Measurements from ENCODE around the gene TVP23A.
A peak's percentile ranks its signal among the peaks of the same experiment; 100 is the strongest.
"Not testable (repeated sequence)": the region's sequence is repeated elsewhere in the genome, so short reads cannot be mapped to it uniquely, and the experiment has no call there.

Gene TVP23A

DNA sequence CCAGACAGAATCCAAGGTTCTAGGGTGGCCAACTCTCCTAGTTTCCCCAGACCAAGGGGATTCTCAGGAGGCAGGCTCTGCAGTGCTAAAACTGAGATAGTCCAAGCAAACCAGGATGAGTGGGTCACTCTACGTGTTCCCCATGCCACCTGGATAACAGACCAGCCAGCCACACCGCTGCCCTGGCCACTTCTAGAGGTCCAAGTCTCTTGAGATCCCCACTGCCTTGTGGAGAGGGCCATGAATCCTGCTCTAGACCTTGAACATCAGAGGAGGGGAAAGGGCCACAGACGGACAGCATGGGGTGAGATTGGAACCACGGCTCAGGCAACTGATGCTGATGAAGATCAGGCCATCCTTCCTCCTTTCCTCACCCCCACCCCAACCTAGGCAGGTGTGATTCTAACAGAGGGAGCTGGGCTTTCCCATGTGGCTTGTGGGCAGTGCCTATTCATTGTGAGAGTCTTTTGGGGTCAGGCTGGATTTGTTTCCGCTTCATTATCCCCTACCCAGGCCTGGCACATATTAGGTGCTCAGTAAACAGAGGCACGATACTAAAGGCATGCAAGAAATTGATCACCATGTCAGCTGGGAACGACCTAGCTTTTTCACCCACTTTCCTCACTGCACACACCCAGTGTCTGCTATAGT, 16.8 kb upstream of the TVP23A start:
- peak; percentile 26 to 31 for DNase-seq (ENCODE audit: low read depth in 2 of 2)

GRCh38 chr16:10834766-10835165, 16.2 kb upstream of the TVP23A start:
- DNase-seq (ENCODE audit: low read depth in 2 of 2) = no peak

GRCh38 chr16:10834130-10834529, 15.5 kb upstream of the TVP23A start:
- DNase-seq (ENCODE audit: low read depth in 2 of 2) = no peak

GRCh38 chr16:10833271-10833670, 14.7 kb upstream of the TVP23A start:
- no peak for DNase-seq (ENCODE audit: low read depth in 2 of 2)

DNA sequence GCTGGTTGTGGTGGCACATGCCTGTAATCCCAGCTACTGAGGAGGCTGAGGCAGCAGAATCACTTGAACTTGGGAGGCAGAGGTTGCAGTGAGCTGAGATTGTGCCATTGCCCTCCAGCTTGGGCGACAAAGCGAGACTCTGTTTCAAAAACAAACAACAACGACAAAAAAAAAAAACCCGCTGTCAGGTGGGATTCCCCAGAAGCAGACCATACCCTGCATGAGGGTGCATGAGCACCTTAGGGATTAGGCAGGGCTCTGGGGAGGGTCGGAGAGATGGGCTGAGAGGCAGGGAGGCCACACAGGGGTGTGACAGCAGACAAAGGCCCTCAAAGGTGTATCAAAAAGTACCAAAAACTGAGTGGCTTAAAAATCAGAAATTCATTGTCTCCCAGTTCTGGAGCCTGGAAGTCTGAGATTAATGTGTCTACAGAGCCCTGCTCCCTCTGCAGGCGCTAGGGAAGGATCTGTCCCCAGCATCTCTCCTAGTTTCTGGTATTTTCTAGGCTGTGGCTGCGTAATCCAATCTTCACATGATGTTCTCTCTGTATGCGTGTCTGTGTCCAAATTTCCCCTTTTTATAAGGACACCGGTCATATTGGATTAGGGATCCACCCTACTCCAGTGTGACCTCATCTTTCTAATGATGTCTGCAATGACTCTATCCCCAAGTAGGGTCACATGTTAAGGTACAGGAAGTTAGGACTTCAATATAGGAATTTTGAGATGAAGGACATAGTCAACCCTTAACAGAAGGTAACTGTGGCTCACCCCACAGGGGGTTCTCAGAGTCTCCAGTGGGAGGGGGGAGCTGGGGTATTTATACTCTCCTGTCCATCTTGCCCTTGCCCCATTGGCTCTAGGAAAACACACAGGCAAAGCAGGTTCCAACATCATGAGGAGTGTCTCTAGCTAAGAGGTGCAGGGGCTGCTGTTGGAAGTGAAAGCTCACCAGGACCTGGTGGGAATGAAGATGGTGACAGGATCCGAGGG, 13.6 kb upstream of the TVP23A start:
- DNase-seq (ENCODE audit: low read depth in 2 of 2) = no peak

- DNase-seq (ENCODE audit: low read depth in 2 of 2) = not testable (repeated sequence)
These were observed 11.6 kb upstream of the TVP23A start for GRCh38 chr16:10830240-10830639.

DNA sequence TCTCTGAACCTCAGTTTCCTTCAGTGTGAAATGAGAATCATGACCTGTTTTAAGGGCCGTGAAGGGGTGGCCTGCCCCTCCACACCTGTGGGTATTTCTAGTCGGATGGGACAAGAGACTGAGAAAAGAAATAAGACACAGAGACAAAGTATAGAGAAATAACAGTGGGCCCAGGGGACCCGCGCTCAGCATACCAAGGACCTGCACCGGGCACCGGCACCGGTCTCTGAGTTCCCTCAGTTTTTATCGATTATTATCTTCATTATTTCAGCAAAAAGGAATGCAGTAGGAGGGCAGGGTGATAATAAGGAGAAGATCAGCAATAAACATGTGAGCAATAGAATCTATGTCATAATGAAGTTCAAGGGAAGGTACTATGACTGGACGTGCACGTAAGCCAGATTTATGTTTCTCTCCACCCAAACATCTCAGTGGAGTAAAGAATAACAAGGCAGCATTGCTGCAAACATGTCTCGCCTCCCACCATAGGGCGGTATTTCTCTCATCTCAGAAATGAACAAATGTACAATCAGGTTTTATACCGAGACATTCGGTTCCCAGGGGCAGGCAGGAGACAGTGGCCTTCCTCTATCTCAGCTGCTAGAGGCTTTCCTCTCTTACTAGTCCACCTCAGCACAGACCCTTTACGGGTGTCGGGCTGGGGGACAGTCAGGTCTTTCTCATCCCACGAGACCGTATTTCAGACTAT, 10.9 kb upstream of the TVP23A start:
- DNase-seq (ENCODE audit: low read depth in 2 of 2) = not testable (repeated sequence)

DNA sequence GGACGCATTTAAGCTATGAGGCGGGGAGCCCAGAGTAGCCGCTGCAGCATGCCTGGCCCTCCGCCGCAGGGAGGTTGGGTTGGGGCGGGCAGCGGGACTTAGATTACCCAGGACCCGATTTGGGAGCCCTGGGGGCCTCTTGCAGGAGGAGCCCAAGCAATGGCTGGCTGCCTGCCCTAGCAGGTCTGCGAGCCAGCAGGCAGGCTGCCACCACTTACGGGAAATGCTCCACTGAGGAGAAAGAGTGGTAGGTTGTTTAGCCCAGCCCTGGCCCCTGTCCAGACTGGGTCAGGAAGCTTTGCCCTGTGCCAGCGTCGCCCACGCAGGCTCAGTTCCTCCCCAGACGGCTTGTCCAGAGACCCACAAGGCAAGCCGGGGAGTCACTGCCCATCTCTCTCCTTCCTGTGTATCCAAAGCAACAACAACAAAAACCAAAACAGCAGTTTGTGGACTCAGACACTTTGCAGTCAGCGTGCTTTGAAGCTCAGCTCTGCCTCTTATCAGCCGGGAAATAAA, 10.3 kb upstream of the TVP23A start:
- DNase-seq (ENCODE audit: low read depth in 2 of 2) = no peak

GRCh38 chr16:10827691-10828341, 9.2 kb upstream of the TVP23A start:
- no peak for DNase-seq (ENCODE audit: low read depth in 2 of 2)

DNA sequence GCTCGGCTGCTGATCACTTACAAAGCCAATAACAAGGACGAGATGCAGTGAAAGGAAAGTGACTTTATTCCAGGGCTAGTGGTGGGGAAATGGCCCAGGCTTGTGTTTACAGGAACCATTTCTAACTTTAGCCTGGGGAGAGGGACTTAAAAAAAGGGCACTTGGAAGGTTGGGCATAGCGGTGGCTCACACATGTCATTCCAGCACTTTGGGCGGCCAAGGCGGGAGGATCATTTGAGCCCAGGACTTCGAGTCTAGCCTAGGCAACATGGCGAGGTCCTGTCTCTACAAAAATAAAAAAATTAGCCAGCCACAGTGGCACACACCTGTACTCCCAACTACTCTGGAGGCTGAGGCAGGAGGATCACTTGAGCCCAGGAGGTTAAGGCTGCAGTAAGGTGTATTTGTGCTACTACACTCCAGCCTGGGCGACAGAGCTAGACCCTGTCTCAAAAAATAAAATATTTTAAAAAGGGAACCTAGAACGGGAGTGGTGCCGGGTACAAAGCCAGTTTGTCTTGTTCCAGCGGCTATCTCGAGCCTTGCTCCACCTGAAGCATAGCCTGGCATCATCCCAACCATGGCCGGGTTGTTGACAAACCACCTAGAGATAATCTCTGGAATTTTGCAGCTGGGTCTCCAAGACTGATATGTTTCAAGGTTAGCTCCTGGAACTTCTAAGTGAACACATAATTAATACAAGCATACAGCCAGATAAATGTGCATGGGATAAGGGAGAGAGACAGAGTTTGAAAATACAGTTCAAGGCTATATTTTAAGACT, 5.7 kb upstream of the TVP23A start:
- no peak for DNase-seq (ENCODE audit: low read depth in 2 of 2)

DNA sequence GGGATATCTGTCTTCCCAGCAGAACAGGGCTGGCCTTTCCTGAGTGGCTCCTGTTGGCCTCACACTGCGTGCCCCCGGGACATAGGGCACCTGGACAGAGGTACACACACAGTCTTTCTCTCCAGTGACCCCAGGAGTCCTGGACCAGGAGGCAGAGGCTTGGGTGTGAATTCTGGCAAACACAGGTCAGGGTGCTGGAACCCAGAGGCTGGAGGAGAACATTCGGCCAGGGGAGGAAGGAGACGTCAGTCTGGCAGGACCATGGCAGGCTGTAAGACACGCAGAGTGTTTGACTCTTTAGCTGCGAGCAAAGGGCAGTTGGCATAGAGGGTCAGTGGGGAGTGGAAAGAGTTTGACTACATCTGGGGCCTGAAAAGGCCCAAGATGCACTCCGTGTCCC, 4.1 kb upstream of the TVP23A start:
- no peak for DNase-seq (ENCODE audit: low read depth in 2 of 2)

- DNase-seq (ENCODE audit: low read depth in 2 of 2) = no peak
These were observed 2.0 kb upstream of the TVP23A start for GRCh38 chr16:10820546-10820945.

DNA sequence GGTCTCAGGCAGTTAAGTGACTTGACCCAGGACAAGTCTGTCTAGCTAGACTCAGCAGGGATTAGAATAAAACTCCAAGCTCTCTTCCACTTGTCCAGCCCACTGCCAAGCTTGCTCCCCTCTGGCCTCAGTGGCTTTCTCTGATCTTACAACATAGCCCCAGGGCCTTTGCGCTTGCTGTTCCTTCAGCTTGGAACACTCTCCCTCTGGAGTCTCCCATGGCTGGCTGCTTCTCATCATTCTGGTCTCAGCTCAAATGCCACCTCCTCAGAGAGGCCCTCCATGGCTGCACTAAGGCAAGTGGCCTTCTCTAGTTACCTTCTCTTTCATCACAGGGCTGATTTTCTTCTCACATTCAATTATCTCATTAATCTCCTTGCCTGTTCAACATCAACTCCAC, 1.1 kb downstream of the TVP23A start:
- DNase-seq (ENCODE audit: low read depth in 2 of 2) = no peak

- no peak for DNase-seq (ENCODE audit: low read depth in 2 of 2)
These were observed 5.5 kb downstream of the TVP23A start for GRCh38 chr16:10813099-10813455.

- no peak for DNase-seq (ENCODE audit: low read depth in 2 of 2)
These were observed 6.1 kb downstream of the TVP23A start for GRCh38 chr16:10812312-10813098.

GRCh38 chr16:10809706-10810105, 8.9 kb downstream of the TVP23A start:
- no peak for DNase-seq (ENCODE audit: low read depth in 2 of 2)

DNA sequence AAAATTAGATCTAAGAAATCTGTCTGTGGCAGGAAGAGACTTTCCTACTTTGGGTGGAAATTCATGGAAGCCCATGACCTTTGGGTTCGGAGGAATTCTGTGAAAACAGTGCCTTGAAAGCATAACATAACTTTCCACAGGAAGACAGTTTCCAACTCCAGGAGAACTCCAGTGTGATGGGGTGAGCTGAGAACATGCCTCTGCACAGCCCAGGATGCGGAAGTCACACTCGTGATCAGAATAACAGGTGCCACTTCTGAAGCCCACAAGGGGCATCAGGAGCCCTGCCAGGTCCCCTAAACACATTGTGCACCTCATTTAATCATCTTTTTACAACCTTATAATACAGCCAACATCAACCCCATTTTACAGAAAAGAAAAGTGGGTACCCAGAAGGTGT, 9.7 kb downstream of the TVP23A start:
- no peak for DNase-seq (ENCODE audit: low read depth in 2 of 2)

DNA sequence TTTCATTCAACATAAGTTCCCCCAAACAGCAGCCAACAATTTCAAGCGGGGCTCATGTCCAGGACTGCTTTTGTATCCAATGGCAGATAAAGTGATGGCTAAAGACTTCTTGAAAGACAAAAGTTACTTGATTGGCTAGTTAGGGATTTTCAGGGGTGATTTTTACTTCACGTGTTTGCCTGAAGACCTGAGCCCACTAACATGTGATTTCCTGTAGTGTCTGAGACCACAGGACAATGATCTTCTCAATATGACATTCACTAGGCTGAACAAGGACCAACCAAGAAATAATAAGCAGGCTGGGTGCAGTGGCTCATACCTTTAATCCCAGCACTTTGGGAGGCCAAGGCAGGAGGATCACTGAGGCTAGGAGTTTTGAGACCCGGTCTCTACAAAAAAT, 10.4 kb downstream of the TVP23A start:
- DNase-seq (ENCODE audit: low read depth in 2 of 2) = no peak

DNA sequence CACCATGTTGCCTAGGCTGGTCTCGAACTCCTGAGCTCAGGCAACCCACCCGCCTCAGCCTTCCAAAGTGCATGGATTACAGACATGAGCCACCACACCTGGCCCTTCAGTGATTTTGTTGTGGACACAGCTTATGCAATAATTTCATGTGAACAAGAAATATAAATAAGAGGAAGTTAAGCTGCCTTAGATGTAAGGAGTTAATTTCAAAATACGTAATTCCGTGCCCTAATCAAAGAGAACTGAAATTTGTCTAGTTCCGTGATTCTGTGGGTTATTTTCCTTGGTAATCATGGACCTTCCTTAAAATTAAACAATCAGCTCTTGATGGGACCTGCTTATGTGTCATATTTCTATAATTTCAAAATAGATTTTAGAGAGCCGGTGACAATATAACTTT, 11.9 kb downstream of the TVP23A start:
- DNase-seq (ENCODE audit: low read depth in 2 of 2) = no peak

- no peak for DNase-seq (ENCODE audit: low read depth in 2 of 2)
These were observed 13.3 kb downstream of the TVP23A start for GRCh38 chr16:10805334-10805733.
